ENCODE data around the gene ANXA2R. TPM values are rescaled to one million over a fixed set of nuclear protein-coding genes. Genes with fewer than 3 reads are reported as not detected.

Gene ANXA2R
- total and polyA plus RNA-seq, 2 of the 13 experiments (the other 11 are each of a cell fraction or from before 2014, with no cell fraction given) = 0.95 to 1.3 TPM

- TF ChIP-seq ZNF570 (CRISPR knock-in tag; IDR thresholded peaks at IDR 0.05; ENCODE audit: borderline replicate concordance) = no peak
- TF ChIP-seq ZNF354B (CRISPR knock-in tag; IDR thresholded peaks at IDR 0.05) = 0 out of 2 replicates have a peak, but pooled peaks have one; percentile 22
- TF ChIP-seq POGZ (CRISPR knock-in tag; IDR thresholded peaks at IDR 0.05) = no peak; the same call in 1 of the 2 replicates
- TF ChIP-seq ZNF768 (CRISPR knock-in tag; IDR thresholded peaks at IDR 0.05) = peak; percentile 42; the same call in 1 of the 2 replicates
- no peak for TF ChIP-seq ZNF644 (CRISPR knock-in tag; IDR thresholded peaks at IDR 0.05; ENCODE audit: low read depth)
- TF ChIP-seq ZNF318 (CRISPR knock-in tag; IDR thresholded peaks at IDR 0.05) = no peak
- TF ChIP-seq ZNF17 (CRISPR knock-in tag; IDR thresholded peaks at IDR 0.05) = no peak
- TF ChIP-seq ZNF761 (CRISPR knock-in tag; conservative IDR thresholded peaks at IDR 0.05) = no peak
- no peak for TF ChIP-seq ZNF609 (CRISPR knock-in tag; IDR thresholded peaks at IDR 0.05; ENCODE audit: borderline replicate concordance)
- no peak for TF ChIP-seq REST (IDR thresholded peaks at IDR 0.05; ENCODE audit: borderline replicate concordance in 1 of 2, low read depth in 1 of 2, low read length in 2 of 2)
- no peak for TF ChIP-seq SMAD3 (CRISPR knock-in tag; IDR thresholded peaks at IDR 0.05)
Observed at GRCh38 chr5:43039471-43040286, 440 bp downstream of the ANXA2R start (continued).
